ENCODE results near the gene EMSY.
A peak's percentile ranks its signal among the peaks of the same experiment; 100 is the strongest.
"Not testable (repeated sequence)": the region's sequence is repeated elsewhere in the genome, so short reads cannot be mapped to it uniquely, and the experiment has no call there.

EMSY gene

DNA sequence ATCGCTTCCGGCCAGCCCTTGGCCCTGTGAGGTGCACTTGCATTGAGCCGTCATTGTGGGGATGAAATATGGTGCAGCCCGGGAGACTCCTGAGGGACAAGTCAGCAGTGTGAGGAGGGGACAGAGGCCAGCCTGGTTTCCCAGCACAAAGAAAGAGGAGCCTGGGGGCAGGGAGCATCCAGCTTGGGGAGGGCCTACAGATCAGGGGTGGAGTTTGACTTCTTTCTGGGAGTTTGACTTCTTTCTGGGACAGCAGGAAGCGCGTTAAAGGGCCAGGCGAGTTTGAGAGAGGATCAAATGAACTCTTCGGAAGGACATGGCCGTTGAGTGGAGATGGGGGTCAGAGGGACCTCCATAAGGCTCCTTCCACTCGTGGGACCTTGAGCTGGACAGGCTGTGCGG lies 133.8 kb downstream of the EMSY start:
- DNase-seq, result no peak
- Histone ChIP-seq H3K4me3 (ENCODE audit: insufficient read depth, low read depth, low read length, poor library complexity, severe bottlenecking) (no peak overlapping the region), H3K27me3 (replicated peaks; ENCODE audit: control insufficient read depth, insufficient read depth, low read length, poor library complexity, severe bottlenecking) (no peaks in the 10 kb centered on the region), H3K36me3 (ENCODE audit: control insufficient read depth, insufficient read depth, low read length) (no peaks in the 10 kb centered on the region), H3K27ac (ENCODE audit: insufficient read depth, low read length, poor library complexity, severe bottlenecking) (no peak overlapping the region), H3K9me3 (ENCODE audit: control insufficient read depth, low read length) (no peaks in the 10 kb centered on the region), H3K4me1 (ENCODE audit: control insufficient read depth, insufficient read depth, low read length, poor library complexity, severe bottlenecking) (no peaks in the 10 kb centered on the region)

GRCh38 chr11:76579056-76579751 lies 134.4 kb downstream of the EMSY start:
- Histone ChIP-seq H3K4me3 (ENCODE audit: insufficient read depth, low read depth, low read length, poor library complexity, severe bottlenecking) (no peak overlapping the region), H3K4me1 (ENCODE audit: control insufficient read depth, insufficient read depth, low read length, poor library complexity, severe bottlenecking) (no peaks in the 10 kb centered on the region), H3K27me3 (replicated peaks; ENCODE audit: control insufficient read depth, insufficient read depth, low read length, poor library complexity, severe bottlenecking) (no peaks in the 10 kb centered on the region), H3K9me3 (ENCODE audit: control insufficient read depth, low read length) (no peaks in the 10 kb centered on the region), H3K27ac (ENCODE audit: insufficient read depth, low read length, poor library complexity, severe bottlenecking) (no peak overlapping the region), H3K36me3 (ENCODE audit: control insufficient read depth, insufficient read depth, low read length) (no peaks in the 10 kb centered on the region)
- DNase-seq, result no peak

- no peaks in the 10 kb centered on the region for H3K27me3 ChIP-seq (replicated peaks; ENCODE audit: control insufficient read depth, insufficient read depth, low read length, poor library complexity, severe bottlenecking)
- H3K27ac ChIP-seq (ENCODE audit: insufficient read depth, low read length, poor library complexity, severe bottlenecking), result no peak overlapping the region
- no peaks in the 10 kb centered on the region for H3K4me1 ChIP-seq (ENCODE audit: control insufficient read depth, insufficient read depth, low read length, poor library complexity, severe bottlenecking)
- no peaks in the 10 kb centered on the region for H3K36me3 ChIP-seq (ENCODE audit: control insufficient read depth, insufficient read depth, low read length)
- no peak for DNase-seq
- no peak overlapping the region for H3K4me3 ChIP-seq (ENCODE audit: insufficient read depth, low read depth, low read length, poor library complexity, severe bottlenecking)
- no peaks in the 10 kb centered on the region for H3K9me3 ChIP-seq (ENCODE audit: control insufficient read depth, low read length)
Measured at GRCh38 chr11:76579752-76580151, 134.9 kb downstream of the EMSY start.

- H3K9me3 ChIP-seq (ENCODE audit: control insufficient read depth, low read length); H3K27ac ChIP-seq (ENCODE audit: insufficient read depth, low read length, poor library complexity, severe bottlenecking); H3K36me3 ChIP-seq (ENCODE audit: control insufficient read depth, insufficient read depth, low read length); H3K4me3 ChIP-seq (ENCODE audit: insufficient read depth, low read depth, low read length, poor library complexity, severe bottlenecking); DNase-seq; H3K4me1 ChIP-seq (ENCODE audit: control insufficient read depth, insufficient read depth, low read length, poor library complexity, severe bottlenecking); H3K27me3 ChIP-seq (replicated peaks; ENCODE audit: control insufficient read depth, insufficient read depth, low read length, poor library complexity, severe bottlenecking): not testable (repeated sequence)
Measured at GRCh38 chr11:76582471-76582870, 137.7 kb downstream of the EMSY start.

DNA sequence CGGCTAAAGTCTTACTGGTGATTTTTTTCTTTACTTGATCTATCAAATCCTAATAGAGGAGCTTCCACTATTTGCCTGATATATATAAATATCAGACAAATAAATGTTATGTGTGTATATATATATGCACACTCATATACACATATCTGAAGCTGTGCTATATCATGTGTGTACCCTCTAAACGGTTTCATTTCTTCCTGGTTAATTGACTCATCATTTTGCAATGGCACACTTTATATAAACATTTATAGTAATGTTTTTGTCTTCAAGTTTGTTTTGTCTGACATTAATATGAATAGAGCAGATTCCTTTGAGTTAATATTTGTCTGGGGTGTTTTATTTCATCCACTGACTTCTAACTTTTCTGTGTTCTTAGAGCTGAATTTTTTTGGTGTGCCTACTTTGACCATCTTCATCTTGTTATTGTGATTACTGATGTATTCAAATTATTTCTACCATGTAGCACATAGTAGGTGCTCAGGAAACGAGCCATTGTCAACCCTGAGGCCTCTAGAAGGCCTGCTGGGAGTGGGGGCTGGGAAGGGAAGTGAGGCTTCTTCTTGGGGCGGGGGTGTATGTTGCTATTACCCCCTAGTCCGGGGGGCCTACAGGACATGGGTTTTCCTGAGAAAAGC lies 143.1 kb downstream of the EMSY start:
- Histone ChIP-seq H3K27ac (ENCODE audit: insufficient read depth, low read length, poor library complexity, severe bottlenecking) (no peak overlapping the region), H3K27me3 (replicated peaks; ENCODE audit: control insufficient read depth, insufficient read depth, low read length, poor library complexity, severe bottlenecking) (no peaks in the 10 kb centered on the region), H3K9me3 (ENCODE audit: control insufficient read depth, low read length) (no peaks in the 10 kb centered on the region), H3K36me3 (ENCODE audit: control insufficient read depth, insufficient read depth, low read length) (no peaks in the 10 kb centered on the region), H3K4me3 (ENCODE audit: insufficient read depth, low read depth, low read length, poor library complexity, severe bottlenecking) (peak overlapping the region; percentile 2), H3K4me1 (ENCODE audit: control insufficient read depth, insufficient read depth, low read length, poor library complexity, severe bottlenecking) (peaks cover 4% of the 10 kb centered on the region)
- DNase-seq, result no peak

GRCh38 chr11:76588455-76589325 lies 143.9 kb downstream of the EMSY start:
- peaks cover 4% of the 10 kb centered on the region for H3K4me1 ChIP-seq (ENCODE audit: control insufficient read depth, insufficient read depth, low read length, poor library complexity, severe bottlenecking)
- no peaks in the 10 kb centered on the region for H3K27me3 ChIP-seq (replicated peaks; ENCODE audit: control insufficient read depth, insufficient read depth, low read length, poor library complexity, severe bottlenecking)
- H3K27ac ChIP-seq (ENCODE audit: insufficient read depth, low read length, poor library complexity, severe bottlenecking), result no peak overlapping the region
- H3K4me3 ChIP-seq (ENCODE audit: insufficient read depth, low read depth, low read length, poor library complexity, severe bottlenecking), result peak overlapping the region; percentile 2
- H3K9me3 ChIP-seq (ENCODE audit: control insufficient read depth, low read length), result no peaks in the 10 kb centered on the region
- H3K36me3 ChIP-seq (ENCODE audit: control insufficient read depth, insufficient read depth, low read length), result no peaks in the 10 kb centered on the region
- no peak for DNase-seq

DNA sequence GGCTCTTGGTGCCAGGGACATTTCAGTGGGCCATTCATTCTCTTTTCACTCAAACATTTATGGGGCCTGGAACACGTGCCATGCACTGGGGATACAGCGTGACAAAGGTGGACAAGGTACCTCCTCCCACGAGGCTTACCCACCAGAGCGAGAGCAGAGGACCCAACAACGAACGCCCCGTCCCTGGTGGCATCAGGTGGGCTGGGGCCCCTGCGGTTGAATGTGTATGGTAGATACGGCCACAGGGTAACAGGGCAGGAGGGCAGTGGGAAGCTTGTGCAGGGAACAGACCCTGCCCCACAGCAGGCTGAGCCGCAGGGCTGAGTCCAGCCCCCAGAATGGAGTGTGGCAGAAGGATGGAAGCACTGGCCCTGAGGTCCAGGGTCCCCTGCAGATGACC lies 144.7 kb downstream of the EMSY start:
- DNase-seq, result no peak
- no peak overlapping the region for H3K27ac ChIP-seq (ENCODE audit: insufficient read depth, low read length, poor library complexity, severe bottlenecking)
- no peaks in the 10 kb centered on the region for H3K9me3 ChIP-seq (ENCODE audit: control insufficient read depth, low read length)
- no peaks in the 10 kb centered on the region for H3K36me3 ChIP-seq (ENCODE audit: control insufficient read depth, insufficient read depth, low read length)
- H3K4me3 ChIP-seq (ENCODE audit: insufficient read depth, low read depth, low read length, poor library complexity, severe bottlenecking), result no peak overlapping the region
- H3K27me3 ChIP-seq (replicated peaks; ENCODE audit: control insufficient read depth, insufficient read depth, low read length, poor library complexity, severe bottlenecking), result no peaks in the 10 kb centered on the region
- peaks cover 4% of the 10 kb centered on the region for H3K4me1 ChIP-seq (ENCODE audit: control insufficient read depth, insufficient read depth, low read length, poor library complexity, severe bottlenecking)

DNA sequence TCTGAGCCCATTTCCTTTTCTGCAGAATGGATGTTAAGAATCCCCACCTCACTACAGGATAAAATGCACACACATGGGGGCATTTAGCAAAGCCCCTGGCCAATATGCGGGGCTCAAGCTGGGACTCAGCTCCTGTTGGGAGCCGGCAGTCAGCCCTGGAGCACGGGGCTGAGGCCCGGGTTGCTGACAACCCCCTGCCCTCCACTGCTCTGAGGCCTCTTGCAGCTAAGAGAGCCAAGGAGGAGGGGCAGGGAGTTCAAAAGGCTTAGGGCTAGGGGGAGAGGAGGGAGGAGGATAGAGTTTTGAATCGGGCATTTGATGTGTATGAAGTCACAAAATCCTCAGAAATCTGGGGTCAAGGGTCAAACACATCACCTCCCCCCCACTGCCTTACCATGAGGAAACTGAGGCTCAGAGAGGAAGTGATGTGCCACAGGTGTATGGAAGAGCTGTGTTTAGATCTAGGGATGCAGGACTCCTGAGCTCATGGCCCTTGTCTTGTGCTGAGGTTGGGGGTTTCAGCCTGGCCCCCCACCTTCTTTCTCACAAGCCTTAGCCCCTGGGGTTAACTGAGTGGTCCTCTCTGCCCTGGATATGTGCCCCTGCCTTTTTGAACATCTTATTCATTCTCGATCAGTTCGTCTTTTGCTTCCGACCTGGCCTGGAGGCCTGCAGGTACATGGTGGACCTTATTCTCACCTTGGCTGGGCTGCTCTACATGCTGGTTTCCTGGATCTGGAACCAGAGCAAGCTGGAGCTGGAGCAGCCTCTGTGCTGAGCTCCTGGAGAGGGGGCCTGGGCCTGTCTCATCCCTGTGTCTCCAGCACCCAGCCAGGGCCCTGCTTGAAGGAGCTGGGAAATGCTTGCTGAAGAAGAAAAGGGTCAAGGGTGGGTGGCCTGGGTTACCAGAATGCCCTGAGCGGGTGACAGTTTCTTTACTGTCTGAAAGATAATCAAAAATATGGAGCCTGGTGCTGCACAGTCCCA lies 145.4 kb downstream of the EMSY start:
- no peak for DNase-seq
- Histone ChIP-seq H3K36me3 (ENCODE audit: control insufficient read depth, insufficient read depth, low read length) (no peaks in the 10 kb centered on the region), H3K27me3 (replicated peaks; ENCODE audit: control insufficient read depth, insufficient read depth, low read length, poor library complexity, severe bottlenecking) (no peaks in the 10 kb centered on the region), H3K9me3 (ENCODE audit: control insufficient read depth, low read length) (no peaks in the 10 kb centered on the region), H3K4me1 (ENCODE audit: control insufficient read depth, insufficient read depth, low read length, poor library complexity, severe bottlenecking) (peaks cover 4% of the 10 kb centered on the region), H3K27ac (ENCODE audit: insufficient read depth, low read length, poor library complexity, severe bottlenecking) (no peak overlapping the region), H3K4me3 (ENCODE audit: insufficient read depth, low read depth, low read length, poor library complexity, severe bottlenecking) (no peak overlapping the region)

- H3K9me3 ChIP-seq (ENCODE audit: control insufficient read depth, low read length), result no peaks in the 10 kb centered on the region
- no peaks in the 10 kb centered on the region for H3K27me3 ChIP-seq (replicated peaks; ENCODE audit: control insufficient read depth, insufficient read depth, low read length, poor library complexity, severe bottlenecking)
- no peak for DNase-seq
- H3K4me3 ChIP-seq (ENCODE audit: insufficient read depth, low read depth, low read length, poor library complexity, severe bottlenecking), result no peak overlapping the region
- H3K4me1 ChIP-seq (ENCODE audit: control insufficient read depth, insufficient read depth, low read length, poor library complexity, severe bottlenecking), result peaks cover 4% of the 10 kb centered on the region
- no peak overlapping the region for H3K27ac ChIP-seq (ENCODE audit: insufficient read depth, low read length, poor library complexity, severe bottlenecking)
- H3K36me3 ChIP-seq (ENCODE audit: control insufficient read depth, insufficient read depth, low read length), result no peaks in the 10 kb centered on the region
Measured at GRCh38 chr11:76591416-76591815, 146.6 kb downstream of the EMSY start.

All from effector memory CD4-positive, alpha-beta T cell (primary cell).